IPS DF 4.7 (cell line): Measurements from ENCODE around the gene EMSY.
"Not testable (repeated sequence)": the region's sequence is repeated elsewhere in the genome, so short reads cannot be mapped to it uniquely, and the experiment has no call there.

Experiments used
- DNase-seq: peaks from one replicate; pipeline ENCODE4 v3.0.0-alpha.2; 2013; ENCODE audit warnings: low spot score; ENCODE audit errors: extremely low read depth

Gene EMSY

DNA sequence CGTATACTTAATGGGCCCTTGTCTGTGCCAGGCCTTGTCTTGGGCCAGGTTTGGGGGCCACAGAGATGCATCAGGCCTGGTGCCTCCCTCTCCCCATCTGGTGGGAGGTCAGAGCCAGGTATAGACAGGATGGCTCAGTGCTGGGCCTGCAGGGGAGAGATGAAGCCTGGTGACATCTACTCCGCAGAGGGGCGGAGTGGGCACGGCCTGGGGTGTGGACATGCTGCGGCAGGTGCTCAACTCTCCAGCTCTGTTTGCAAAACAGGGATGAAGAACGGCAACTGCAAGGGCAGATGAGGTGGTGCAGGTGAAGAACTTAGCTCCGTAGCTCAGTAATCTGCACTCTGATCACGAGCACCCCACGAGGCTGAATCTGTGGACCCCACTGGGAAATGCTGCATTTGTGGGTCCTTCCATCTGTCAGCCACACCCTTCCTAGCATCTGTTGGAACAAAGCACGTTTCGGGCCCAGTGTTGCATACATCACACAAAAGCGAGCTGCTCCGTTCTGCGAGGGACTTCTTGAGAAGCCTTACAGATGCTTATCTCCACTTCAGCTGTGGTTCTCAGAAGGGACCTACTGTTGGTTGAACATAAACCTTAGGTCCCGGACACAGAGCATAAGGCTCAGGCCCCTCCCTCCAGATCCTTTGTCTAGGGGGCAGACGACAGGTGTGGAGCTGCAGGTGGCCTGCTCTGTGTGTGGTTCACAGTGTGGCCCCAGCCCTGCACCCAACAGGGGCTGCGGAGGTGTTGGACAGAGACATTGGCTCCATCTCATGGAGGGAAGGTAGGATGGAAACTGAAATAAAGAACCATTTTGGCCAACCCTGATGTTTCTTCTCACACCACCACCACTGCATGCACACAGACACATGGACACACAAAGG lies 147.5 kb downstream of the EMSY start:
- no peak for DNase-seq

- DNase-seq = no peak
Measured at GRCh38 chr11:76592961-76593360, 148.1 kb downstream of the EMSY start.

DNA sequence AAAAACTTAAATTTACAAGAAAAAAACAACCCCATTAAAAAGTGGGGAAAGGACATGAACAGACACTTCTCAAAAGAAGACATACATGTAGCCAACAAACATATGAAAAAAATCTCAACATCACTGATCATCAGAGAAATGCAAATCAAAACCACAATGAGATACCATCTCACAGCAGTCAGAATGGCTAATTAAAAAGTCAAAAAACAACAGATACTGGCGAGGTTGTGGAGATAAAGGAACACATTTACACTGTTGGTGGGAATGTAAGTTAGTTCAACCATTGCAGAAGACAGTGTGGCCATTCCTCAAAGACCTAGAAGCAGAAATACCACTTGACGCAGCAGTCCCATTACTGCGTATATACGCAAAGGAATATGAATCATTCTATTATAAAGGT lies 150.3 kb downstream of the EMSY start:
- DNase-seq = not testable (repeated sequence)

DNA sequence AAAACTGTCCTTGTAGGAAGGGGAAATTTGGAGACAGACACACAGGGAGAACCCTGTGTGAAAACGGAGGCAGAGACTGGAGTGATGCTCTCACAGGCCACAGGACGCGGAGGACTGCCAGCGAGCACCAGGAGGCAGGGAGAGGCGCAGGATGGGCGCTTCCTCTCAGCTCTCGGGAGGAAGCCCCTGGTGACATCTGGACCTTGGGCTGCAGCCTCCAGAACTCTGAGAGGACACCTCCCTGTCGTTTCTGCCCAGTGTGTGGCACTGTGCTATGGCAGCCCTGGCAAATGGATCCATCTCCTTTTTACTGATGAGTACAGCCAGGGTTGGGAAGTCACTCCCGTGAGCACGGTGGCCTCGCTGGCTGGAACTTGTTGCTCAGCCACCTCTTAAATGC lies 151.8 kb downstream of the EMSY start:
- no peak for DNase-seq

DNA sequence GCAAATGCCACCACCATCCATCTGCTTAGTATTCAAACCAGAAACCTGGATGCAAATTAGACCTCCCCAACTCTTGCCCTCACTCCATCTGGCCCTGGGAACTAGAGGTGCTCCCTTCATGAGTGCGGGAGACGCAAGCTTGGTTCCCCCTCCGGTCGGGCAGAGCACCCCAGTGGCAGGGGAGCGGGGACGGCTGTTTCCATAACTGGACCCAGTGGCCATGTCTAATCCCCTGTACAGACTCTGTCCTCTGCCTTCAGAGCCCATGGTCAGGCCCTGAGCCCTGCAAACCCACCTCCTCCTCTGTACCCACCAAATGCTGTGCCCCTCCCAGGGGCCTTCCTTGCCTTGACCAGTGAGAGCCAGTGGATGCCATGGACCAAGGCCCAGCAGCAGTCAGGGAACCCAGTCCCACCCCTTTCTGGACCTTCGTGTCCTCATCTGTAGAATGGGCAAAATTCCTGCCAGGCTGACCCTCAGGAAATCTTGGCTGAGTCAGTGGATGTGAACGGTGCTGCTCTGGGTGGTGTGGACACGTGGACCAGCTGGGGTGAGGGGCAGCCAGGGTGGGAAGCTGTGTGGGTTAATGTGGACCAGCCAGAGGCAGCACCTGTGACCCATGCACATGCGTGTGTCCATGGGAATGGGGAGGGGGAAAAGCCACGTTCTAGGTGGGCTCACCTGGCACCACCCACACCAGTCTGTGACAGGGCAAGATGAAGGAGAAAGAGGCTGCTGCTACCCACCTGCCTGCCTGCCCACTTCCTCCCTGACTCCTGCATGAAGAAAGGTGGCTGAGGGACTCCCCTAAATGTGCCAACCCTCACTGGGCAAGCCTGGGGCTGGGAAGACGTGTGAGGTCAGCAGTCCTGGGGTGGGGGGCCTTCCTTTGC lies 153.0 kb downstream of the EMSY start:
- no peak for DNase-seq

- DNase-seq = no peak
Measured at GRCh38 chr11:76598426-76598839, 153.6 kb downstream of the EMSY start.

- no peak for DNase-seq
Measured at GRCh38 chr11:76599041-76600013, 154.5 kb downstream of the EMSY start.

- DNase-seq = no peak
Measured at GRCh38 chr11:76600124-76600655, 155.4 kb downstream of the EMSY start.

- DNase-seq = no peak
Measured at GRCh38 chr11:76601272-76601671, 156.5 kb downstream of the EMSY start.

GRCh38 chr11:76601724-76602123 lies 156.9 kb downstream of the EMSY start:
- no peak for DNase-seq

- no peak for DNase-seq
Measured at GRCh38 chr11:76602431-76602861, 157.6 kb downstream of the EMSY start.
